ENCODE data around the gene IWS1. TPM values are rescaled to one million over a fixed set of nuclear protein-coding genes. Genes with fewer than 3 reads are reported as not detected.

Gene IWS1
- total and polyA plus RNA-seq, 12 donors: 17.8 to 51.9 (median 24.9) TPM

GRCh38 chr2:127506510-127506909 lies 19.8 kb downstream of the IWS1 start:
- TF ChIP-seq CTCF (IDR thresholded peaks at IDR 0.05): no peak
- TF ChIP-seq POLR2A (IDR thresholded peaks at IDR 0.05): no peak
- Histone ChIP-seq H3K36me3 (replicated peaks in 1 of 2) (peaks cover 0 to 33% of the 10 kb centered on the region in 2 donors), H3K4me3 (no peak overlapping the region), H3K27ac (no peak overlapping the region), H3K27me3 (no peaks in the 10 kb centered on the region), H3K4me1 (replicated peaks in 1 of 2) (peaks cover 17 to 20% of the 10 kb centered on the region in 2 donors), H3K9me3 (replicated peaks in 1 of 3) (no peaks in the 10 kb centered on the region)
- intact Hi-C loops (cut with DNase I): no loop called here
- 70 to 88% (median 81%) methylated on average over 1 of the region's 1 CpG for WGBS, 4 donors
- no peak for DNase-seq

GRCh38 chr2:127504552-127505430 lies 21.5 kb downstream of the IWS1 start:
- TF ChIP-seq POLR2A (IDR thresholded peaks at IDR 0.05) (no peak), CTCF (IDR thresholded peaks at IDR 0.05) (no peak)
- no peak for DNase-seq
- Histone ChIP-seq H3K27ac (no peak overlapping the region), H3K36me3 (replicated peaks in 1 of 2) (peaks cover 0 to 50% of the 10 kb centered on the region in 2 donors), H3K4me1 (replicated peaks in 1 of 2) (peaks cover 15 to 17% of the 10 kb centered on the region in 2 donors), H3K27me3 (no peaks in the 10 kb centered on the region), H3K4me3 (no peak overlapping the region), H3K9me3 (replicated peaks in 1 of 3) (no peaks in the 10 kb centered on the region)
- intact Hi-C loops (cut with DNase I): no loop called here
- WGBS, 4 donors: 83 to 93% (median 89%) methylated on average over 11 of the region's 11 CpGs

DNA sequence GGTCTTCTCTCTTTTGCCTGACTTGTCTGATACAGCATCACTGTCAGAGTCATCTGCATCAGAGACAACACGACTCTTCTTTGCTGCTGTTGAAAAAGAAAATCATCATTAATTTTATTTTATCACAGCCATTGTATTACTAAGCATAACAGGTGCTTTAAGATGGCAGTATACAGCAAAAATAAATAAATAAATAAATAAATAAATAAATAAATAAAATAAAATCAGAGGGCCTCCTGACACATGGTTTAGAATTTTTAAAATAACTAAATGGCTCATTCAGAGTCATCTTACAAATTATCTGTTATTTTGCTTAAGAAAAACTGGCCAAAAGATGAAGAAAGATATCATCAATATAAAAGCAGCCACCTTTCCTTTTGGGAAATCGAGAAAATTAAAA lies 22.8 kb downstream of the IWS1 start:
- no peak overlapping the region for H3K4me3 ChIP-seq
- intact Hi-C loops (cut with DNase I): no loop called here
- no peak for TF ChIP-seq POLR2A (IDR thresholded peaks at IDR 0.05)
- no peak for TF ChIP-seq CTCF (IDR thresholded peaks at IDR 0.05)
- H3K27ac ChIP-seq: no peak overlapping the region
- WGBS, 4 donors: 93 to 98% (median 97%) methylated on average over 2 of the region's 2 CpGs
- peaks cover 0 to 62% of the 10 kb centered on the region in 2 donors for H3K36me3 ChIP-seq (replicated peaks in 1 of 2)
- no peaks in the 10 kb centered on the region for H3K27me3 ChIP-seq
- no peak for DNase-seq
- peaks cover 7 to 8% of the 10 kb centered on the region in 2 donors for H3K4me1 ChIP-seq (replicated peaks in 1 of 2)
- no peaks in the 10 kb centered on the region for H3K9me3 ChIP-seq (replicated peaks in 1 of 3)

- TF ChIP-seq POLR2A (IDR thresholded peaks at IDR 0.05) (no peak), CTCF (IDR thresholded peaks at IDR 0.05) (no peak)
These were observed 27.9 kb downstream of the IWS1 start for GRCh38 chr2:127498386-127498785.

More at GRCh38 chr2:127498386-127498785, 27.9 kb downstream of the IWS1 start:
- WGBS, 4 donors: 89 to 91% (median 89%) methylated on average over 2 of the region's 2 CpGs
- intact Hi-C loops (cut with DNase I): no loop called here
- Histone ChIP-seq H3K4me1 (replicated peaks in 1 of 2) (no peaks in the 10 kb centered on the region), H3K4me3 (no peak overlapping the region), H3K36me3 (replicated peaks in 1 of 2) (peaks cover 0 to 77% of the 10 kb centered on the region in 2 donors), H3K27me3 (no peaks in the 10 kb centered on the region), H3K9me3 (replicated peaks in 1 of 3) (no peaks in the 10 kb centered on the region), H3K27ac (no peak overlapping the region)
- DNase-seq: no peak
